Brain microvascular endothelial cell (primary cell): ENCODE results near the gene MGMT.

Experiments
- DNase-seq: peaks from one replicate; pipeline ENCODE4 v3.0.0-alpha.2; 2020
- H3K27ac ChIP-seq: fragments of 250-450 bp; sonication (Bioruptor Pico); 2 replicates; pipeline ENCODE4 v1.5.1; 2020; ENCODE audit warnings: mild to moderate bottlenecking, moderate library complexity
- H3K27me3 ChIP-seq: fragments of 250-450 bp; sonication (Bioruptor Pico); replicated peaks from 2 replicates; pipeline ENCODE4 v1.5.1; 2020; ENCODE audit warnings: mild to moderate bottlenecking
- H3K36me3 ChIP-seq: fragments of 250-450 bp; sonication (Bioruptor Pico); replicated peaks from 2 replicates; pipeline ENCODE4 v1.5.1; 2020; ENCODE audit warnings: mild to moderate bottlenecking
- H3K4me3 ChIP-seq: 2 replicates; pipeline ENCODE4 v1.5.1; 2011; ENCODE audit warnings: low read depth, mild to moderate bottlenecking, control low read depth, low read length, moderate library complexity
- in situ Hi-C: cut with HindIII; loops from 2 replicates; pipeline ENCODE4 v1.10.0; 2017; ENCODE audit warnings: low sequenced_read_pairs, low pct_ligation_motif_present
- TF ChIP-seq, protein P1 (sequence below): IDR thresholded peaks from 2 replicates; pipeline ENCODE4 v1.5.1; 2011; ENCODE audit warnings: low read depth, mild to moderate bottlenecking, moderate library complexity, low read length, control low read depth, inconsistent platforms; ENCODE audit errors: missing control alignments

Gene MGMT

DNA sequence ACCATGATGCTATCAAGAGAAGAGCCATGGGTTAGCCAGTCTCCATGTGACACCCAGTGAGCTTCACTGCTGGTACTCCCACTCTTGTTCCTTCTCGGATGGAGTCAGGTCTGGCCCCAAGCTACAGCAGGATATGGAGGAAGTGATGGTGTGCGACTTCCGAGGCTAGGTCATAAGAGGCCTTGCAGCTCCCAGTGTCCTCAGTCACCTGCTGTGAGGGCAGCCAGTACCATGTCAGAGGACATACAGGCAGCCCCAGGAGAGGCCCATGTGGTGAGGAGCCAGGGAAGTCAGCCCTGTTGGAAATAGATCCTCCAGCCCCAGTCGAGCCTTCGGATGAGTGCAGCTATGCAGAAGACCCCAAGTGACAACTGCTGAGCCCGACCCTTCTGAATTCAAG is 260.0 kb downstream of the MGMT start:
- H3K27me3 ChIP-seq: no peaks in the 10 kb centered on the region
- no peaks in the 10 kb centered on the region for H3K36me3 ChIP-seq
- no peak for DNase-seq
- H3K27ac ChIP-seq: no peak overlapping the region
- no peak overlapping the region for H3K4me3 ChIP-seq
- TF ChIP-seq, protein P1, sequence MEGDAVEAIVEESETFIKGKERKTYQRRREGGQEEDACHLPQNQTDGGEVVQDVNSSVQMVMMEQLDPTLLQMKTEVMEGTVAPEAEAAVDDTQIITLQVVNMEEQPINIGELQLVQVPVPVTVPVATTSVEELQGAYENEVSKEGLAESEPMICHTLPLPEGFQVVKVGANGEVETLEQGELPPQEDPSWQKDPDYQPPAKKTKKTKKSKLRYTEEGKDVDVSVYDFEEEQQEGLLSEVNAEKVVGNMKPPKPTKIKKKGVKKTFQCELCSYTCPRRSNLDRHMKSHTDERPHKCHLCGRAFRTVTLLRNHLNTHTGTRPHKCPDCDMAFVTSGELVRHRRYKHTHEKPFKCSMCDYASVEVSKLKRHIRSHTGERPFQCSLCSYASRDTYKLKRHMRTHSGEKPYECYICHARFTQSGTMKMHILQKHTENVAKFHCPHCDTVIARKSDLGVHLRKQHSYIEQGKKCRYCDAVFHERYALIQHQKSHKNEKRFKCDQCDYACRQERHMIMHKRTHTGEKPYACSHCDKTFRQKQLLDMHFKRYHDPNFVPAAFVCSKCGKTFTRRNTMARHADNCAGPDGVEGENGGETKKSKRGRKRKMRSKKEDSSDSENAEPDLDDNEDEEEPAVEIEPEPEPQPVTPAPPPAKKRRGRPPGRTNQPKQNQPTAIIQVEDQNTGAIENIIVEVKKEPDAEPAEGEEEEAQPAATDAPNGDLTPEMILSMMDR: no peak
- in situ Hi-C loops: no loop called here

DNA sequence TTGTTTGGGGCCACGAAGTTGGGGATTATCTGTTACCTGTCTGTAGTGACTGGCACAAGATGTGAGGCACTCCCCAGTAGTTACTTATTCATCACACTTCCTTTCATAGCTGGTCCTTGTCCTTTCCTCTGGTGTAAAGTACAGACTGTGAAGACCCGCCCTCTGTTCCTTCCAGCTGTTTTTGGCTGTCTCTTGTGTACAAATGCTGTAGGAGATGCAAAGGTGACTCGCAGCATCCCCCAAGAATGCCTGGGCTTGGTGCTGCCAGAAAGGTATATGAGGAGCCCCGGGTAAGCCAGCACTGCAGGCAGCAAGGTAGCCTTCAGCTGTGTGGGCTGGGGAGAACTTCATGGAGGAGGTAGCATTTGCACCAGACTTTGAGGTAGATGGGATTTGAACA is 260.5 kb downstream of the MGMT start:
- in situ Hi-C loops: no loop called here
- Histone ChIP-seq H3K27ac (no peak overlapping the region), H3K4me3 (no peak overlapping the region), H3K36me3 (no peaks in the 10 kb centered on the region), H3K27me3 (no peaks in the 10 kb centered on the region)
- TF ChIP-seq, protein P1: no peak
- no peak for DNase-seq

DNA sequence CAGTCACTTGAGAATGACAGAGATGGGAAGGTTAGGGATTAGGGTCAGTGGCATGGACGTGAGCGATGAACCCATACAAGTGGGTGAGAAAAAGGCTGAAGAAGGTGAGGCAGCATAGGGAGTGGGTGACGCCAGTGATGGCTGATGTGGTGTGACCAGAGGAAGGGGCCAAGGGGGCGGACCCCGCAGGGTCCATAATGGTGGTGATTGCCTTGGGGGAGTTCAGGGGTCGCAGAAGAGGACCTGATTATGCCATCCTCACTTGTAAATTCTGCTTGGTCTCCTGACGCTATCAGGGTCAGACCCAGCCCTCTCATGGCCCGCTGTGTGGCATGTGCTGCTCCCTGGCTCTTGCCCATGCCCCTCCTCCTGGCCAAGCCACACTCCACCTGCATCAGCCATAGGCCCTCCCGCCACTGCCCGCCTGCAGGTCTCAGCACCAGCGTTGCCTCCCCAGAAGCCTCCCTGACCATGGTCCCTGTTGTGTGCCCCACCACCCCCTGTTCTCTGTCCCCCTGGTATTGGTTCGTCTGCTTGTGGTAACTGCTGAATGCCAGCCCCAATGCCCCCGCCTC is 261.3 kb downstream of the MGMT start:
- TF ChIP-seq, protein P1: no peak
- H3K27ac ChIP-seq: no peak overlapping the region
- no peak for DNase-seq
- in situ Hi-C loops: no loop called here
- H3K4me3 ChIP-seq: no peak overlapping the region
- no peaks in the 10 kb centered on the region for H3K36me3 ChIP-seq
- no peaks in the 10 kb centered on the region for H3K27me3 ChIP-seq

DNA sequence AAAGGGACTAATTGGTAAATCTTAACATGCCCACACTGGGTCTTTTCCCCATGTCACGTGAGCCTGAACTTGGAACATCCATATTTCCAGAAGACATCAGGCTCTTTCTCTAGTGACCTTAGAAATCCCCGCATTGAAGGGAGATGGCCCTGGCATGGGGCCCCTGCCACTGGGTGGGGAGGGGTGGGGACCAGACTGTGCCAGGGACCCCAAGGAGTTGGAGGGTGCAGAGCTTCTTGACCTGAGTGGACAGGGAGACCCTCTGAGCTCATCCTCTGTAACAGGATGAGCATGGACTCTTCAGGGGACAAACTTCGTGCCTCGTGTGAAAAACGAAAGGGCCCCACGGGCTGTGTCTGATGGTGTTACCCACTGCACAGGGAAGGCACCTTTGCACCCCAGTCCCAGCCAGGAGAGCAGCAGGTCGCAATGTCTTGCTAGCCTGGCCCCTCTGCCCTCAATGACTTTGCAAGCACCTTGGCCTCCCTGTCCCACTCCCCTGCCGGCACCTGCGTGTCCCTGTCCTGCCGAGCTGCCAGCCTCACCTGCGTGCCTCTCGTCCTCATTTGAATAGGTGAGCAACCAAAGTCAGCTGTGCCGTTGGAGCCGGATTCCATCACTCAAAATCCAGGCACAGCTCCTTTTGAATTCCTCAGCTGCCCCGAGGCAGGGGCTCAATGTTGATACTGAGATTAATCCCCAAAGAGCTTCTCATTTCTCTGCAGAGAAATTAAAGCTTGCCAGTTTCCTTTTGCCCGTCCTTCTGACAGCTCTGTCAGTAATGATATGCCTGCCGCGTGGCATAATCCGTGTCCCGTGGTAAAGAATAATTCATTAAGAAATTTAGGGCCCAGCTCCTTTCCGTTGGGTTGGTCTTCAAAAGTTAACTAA is 262.1 kb downstream of the MGMT start:
- Histone ChIP-seq H3K36me3 (no peaks in the 10 kb centered on the region), H3K4me3 (no peak overlapping the region), H3K27ac (no peak overlapping the region), H3K27me3 (no peaks in the 10 kb centered on the region)
- in situ Hi-C loops: no loop called here
- no peak for DNase-seq
- TF ChIP-seq, protein P1: no peak

DNA sequence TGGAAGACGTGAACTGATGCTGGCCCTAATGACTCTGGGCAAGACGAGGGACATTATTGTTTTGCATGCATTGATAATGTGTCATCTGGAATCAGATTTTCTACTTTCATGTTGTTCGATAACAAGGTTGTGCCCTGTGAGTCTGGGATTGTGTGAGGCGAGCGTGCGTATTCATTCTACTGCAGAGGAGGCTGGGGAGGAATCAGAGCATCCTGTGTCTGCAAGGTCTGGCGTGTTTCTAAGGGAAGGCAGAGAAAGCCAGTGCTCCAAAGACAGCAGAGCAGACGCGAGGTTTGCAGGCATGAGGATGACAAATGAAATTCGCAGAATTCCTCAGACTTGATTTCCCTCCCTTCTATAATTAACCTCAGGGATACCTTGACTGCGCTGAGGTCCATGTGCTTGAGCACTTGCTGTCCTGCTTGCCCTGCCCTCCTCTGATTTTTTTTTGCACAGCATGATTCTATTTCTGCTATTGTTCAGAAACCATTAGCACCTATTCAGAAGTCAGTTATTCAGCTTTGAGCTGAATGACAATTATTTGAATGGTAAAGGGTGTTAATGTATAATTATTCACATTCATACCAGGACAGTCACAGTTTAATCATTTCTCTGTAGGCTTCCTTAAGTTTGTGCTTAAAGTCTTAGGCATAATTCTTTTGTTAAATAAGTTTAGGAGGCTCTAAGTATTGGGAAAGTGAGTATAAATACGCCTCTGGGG is 263.4 kb downstream of the MGMT start:
- Histone ChIP-seq H3K27me3 (no peaks in the 10 kb centered on the region), H3K4me3 (no peak overlapping the region), H3K27ac (no peak overlapping the region), H3K36me3 (no peaks in the 10 kb centered on the region)
- no peak for DNase-seq
- in situ Hi-C loops: no loop called here
- TF ChIP-seq, protein P1: no peak
